ENCODE results near the gene MUS81.

GRCh38 chr11:65826984-65827735 lies 33.1 kb upstream of the MUS81 start:
- TF ChIP-seq CTCF (IDR thresholded peaks at IDR 0.05; ENCODE audit: extremely low read depth in 1 of 2, insufficient read depth in 1 of 2, low read depth in 1 of 2, low read length in 2 of 2) (no peak), POLR2A (IDR thresholded peaks at IDR 0.05; ENCODE audit: low read depth, low read length) (no peak), EZH2 (IDR thresholded peaks at IDR 0.05; ENCODE audit: borderline replicate concordance, low read depth, low read length, severe bottlenecking) (no peak), POLR2AphosphoS5 (IDR thresholded peaks at IDR 0.05; ENCODE audit: insufficient read depth, low read depth, low read length) (no peak)

All from endothelial cell of umbilical vein (primary cell).